GM12892 (cell line): ENCODE measurements around the gene NUP210L.
A peak's percentile ranks its signal among the peaks of the same experiment; 100 is the strongest.

ENCODE experiments used
- DNase-seq: peaks from one replicate; pipeline ENCODE4 v3.0.0; 2011; ENCODE audit not compliant: insufficient read length
- FAIRE-seq: peaks from 2 replicates; lab custom pipeline; 2011; peaks lifted over from hg19 to GRCh38; lab: Jason Lieb, UNC
- POLR2AphosphoS5 ChIP-seq: IDR thresholded peaks from 2 replicates; pipeline ENCODE4 v1.6.1; 2011; ENCODE audit warnings: low read depth, low read length, control low read depth
- TAF1 ChIP-seq: IDR thresholded peaks from 2 replicates; pipeline ENCODE4 v1.6.1; 2011; ENCODE audit warnings: low read depth, mild to moderate bottlenecking, control low read depth, low read length, borderline replicate concordance

The NUP210L gene

DNA sequence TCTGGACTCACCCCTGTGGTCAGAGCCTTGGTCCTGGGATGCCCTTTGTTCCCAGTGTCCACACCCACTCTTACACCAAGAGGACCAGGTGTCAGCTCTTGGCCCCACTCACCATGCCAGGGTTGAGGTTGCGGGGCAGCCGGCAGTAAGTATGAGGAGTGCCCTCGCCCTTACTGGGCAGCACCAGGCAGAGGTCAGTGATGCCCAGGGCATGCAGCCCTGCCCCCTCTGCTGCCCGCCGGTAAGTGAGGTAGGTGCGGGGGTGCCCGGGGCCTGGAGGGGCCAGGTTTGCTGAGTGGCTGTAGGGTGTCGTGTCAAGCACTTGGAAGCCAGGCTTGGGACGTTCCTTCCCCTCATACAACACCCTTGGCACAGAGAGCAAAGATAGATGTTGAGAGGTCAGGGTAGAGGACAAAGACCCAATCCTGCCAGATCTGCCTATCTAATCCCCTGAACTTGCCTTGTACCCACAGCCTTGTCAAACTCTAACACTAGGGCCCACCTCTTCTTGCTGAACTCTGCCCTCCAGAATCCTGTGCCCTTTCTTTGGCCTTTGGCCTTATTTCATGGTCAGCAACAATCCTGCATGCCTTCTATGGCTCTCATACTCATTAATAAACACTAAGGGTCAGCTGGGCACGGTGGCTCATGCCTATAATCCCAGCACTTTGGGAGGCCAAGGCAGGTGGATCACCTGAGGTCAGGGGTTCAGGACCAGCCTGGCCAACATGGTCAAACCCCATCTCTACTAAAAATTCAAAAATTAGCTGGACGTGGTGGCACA, 211.9 kb downstream of the NUP210L start:
- peak; percentile 41; the same call in 1 of the 2 replicates for TF ChIP-seq POLR2AphosphoS5
- no peak for TF ChIP-seq TAF1
- no peak for FAIRE-seq

More for the DNA sequence above, 211.9 kb downstream of the NUP210L start:
- no peak for DNase-seq
